Kidney (tissue), 14 donors: ENCODE results near the gene SLIT1. TPM values are rescaled to one million over a fixed set of nuclear protein-coding genes. Genes with fewer than 3 reads are reported as not detected.
A peak's percentile ranks its signal among the peaks of the same experiment; 100 is the strongest.

Experiments used
- DNase-seq, 5 donors: peaks; one replicate each; pipeline ENCODE4 v3.0.0-alpha.2; 2013 to 2020
- FAIRE-seq: peaks from 2 replicates; lab custom pipeline; 2012; peaks lifted over from hg19 to GRCh38; lab: Jason Lieb, UNC
- H3K27ac ChIP-seq, 2 donors: one replicate each; pipeline ENCODE4 v1.7.0; 2013; ENCODE audit warnings: low read depth in 2 of 2, low read length in 2 of 2, inconsistent platforms in 1 of 2
- H3K27me3 ChIP-seq: one replicate; pipeline ENCODE4 v1.7.1; 2013; ENCODE audit warnings: low read length, inconsistent platforms; ENCODE audit not compliant: control insufficient read depth, insufficient read depth
- H3K36me3 ChIP-seq, 3 donors: one replicate each; pipeline versions ENCODE4 v1.7.0 to v1.7.1; 2013; ENCODE audit warnings: low read length in 3 of 3, control low read depth in 1 of 3, inconsistent platforms in 1 of 3; ENCODE audit not compliant: insufficient read depth in 3 of 3, control insufficient read depth in 2 of 3
- H3K4me1 ChIP-seq, 3 donors: one replicate each; pipeline versions ENCODE4 v1.7.0 to v1.7.1; 2013; ENCODE audit warnings: low read length in 3 of 3, inconsistent platforms in 1 of 3, low read depth in 1 of 3; ENCODE audit not compliant: control insufficient read depth in 2 of 3, insufficient read depth in 2 of 3
- H3K4me3 ChIP-seq, 3 donors: one replicate each; pipeline versions ENCODE4 v1.7.0 to v1.8.1; 2013; ENCODE audit warnings: low read length in 3 of 3, control low read depth in 1 of 3, inconsistent platforms in 1 of 3
- H3K9ac ChIP-seq, 3 donors: one replicate each; pipeline versions ENCODE4 v1.7.0 to v1.7.1; 2013; ENCODE audit warnings: low read length in 3 of 3, control low read depth in 1 of 3, inconsistent platforms in 1 of 3
- H3K9me3 ChIP-seq, 3 donors: one replicate each; pipeline versions ENCODE4 v1.7.0 to v1.7.1; 2013; ENCODE audit warnings: low read length in 3 of 3, control low read depth in 1 of 3, inconsistent platforms in 1 of 3; ENCODE audit not compliant: control insufficient read depth in 2 of 3, insufficient read depth in 1 of 3
- CTCF ChIP-seq: IDR thresholded peaks from 3 replicates; pipeline ENCODE4 v1.5.1; 2012; ENCODE audit warnings: mild to moderate bottlenecking, moderate library complexity, borderline replicate concordance; ENCODE audit not compliant: insufficient read depth; ENCODE audit errors: extremely low read depth
- intact Hi-C: fragments of 100-400 bp; cut with DNase I; formaldehyde crosslinking; loops from one replicate; pipeline ENCODE4 v1.11.1; 2022
- polyA plus RNA-seq: library from polyadenylated mRNA; stranded (reverse); fragments of 350-450 nt; fragmentation: Illumina TruSeq; extraction: RNeasy Lipid Tissue Mini Kit (QIAGEN cat#74804); gene quantifications from one replicate; pipeline ENCODE4 v1.2.3, GENCODE V29; 2014; ENCODE audit warnings: low read depth, low replicate concordance; ENCODE audit not compliant: insufficient read depth
- total RNA-seq: library from RNA; stranded (reverse); fragmentation: NEBNext Ultra II Directional; extraction: Animal tissue kit (Norgen Biotek cat#: 25700); gene quantifications from one replicate; pipeline ENCODE4 v1.2.1, GENCODE V29; 2021
- donor health status: control.
- donor health status: control.
- donor health status: control.
- donor health status: control.
- donor health status: control.
- donor health status: DM: yes; HTN: yes; CAD: no.
- donor health status: Normal renal cell carcinoma (clear cell type).

Gene SLIT1
- total and polyA plus RNA-seq, 2 donors from 2014 or later, result 0.06 to 0.35 TPM

DNA sequence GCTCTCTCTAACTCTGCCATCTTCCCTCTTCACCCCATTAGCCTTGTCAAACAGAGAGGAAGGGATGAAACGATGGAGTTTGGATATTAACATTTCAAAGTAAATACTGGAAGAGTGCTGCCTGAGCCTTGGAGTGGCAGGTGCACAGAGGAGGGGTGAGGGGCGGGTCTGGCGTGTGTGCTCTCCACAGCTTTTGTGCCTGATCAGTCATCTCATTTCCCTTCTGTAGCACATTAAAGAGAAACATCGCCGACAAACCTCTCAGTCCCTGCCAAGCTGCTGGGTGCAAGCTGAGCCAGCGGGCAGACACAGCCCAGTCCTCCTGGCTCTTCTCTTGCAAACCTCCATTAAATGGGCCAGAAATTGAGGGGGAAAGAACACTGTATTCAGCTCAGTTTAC lies 76.2 kb downstream of the SLIT1 start:
- no peak overlapping the region for H3K4me3 ChIP-seq
- H3K9ac ChIP-seq, result no peak overlapping the region
- H3K36me3 ChIP-seq, result no peaks in the 10 kb centered on the region
- no peak overlapping the region for H3K27ac ChIP-seq
- H3K9me3 ChIP-seq, result no peaks in the 10 kb centered on the region
- DNase-seq, result peak in 1 of 5 donors; percentile 31
- TF ChIP-seq CTCF, result no peak
- FAIRE-seq, result no peak
- intact Hi-C loops, result no loop called here
- H3K27me3 ChIP-seq, result no peaks in the 10 kb centered on the region
- H3K4me1 ChIP-seq, result no peaks in the 10 kb centered on the region

DNA sequence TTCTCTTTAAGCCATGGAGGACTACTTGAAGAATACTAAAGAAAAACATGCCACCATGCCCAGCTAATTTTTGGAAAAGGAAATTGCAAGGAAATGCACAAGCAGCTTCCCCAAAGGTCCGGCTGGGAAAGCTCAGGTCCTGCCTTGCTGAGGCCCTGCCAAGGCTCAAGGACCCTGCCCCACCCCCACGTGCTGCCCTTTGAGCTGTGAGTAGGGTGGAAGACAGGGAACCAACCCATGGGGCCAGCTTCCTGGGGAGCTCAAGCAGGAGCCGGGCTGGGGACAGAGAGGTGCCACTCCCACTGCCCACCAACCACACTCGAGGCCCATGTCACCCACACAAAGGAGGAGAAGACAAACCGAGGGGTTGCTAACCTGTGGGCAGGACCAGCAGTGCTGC lies 78.2 kb downstream of the SLIT1 start:
- Histone ChIP-seq H3K9ac (no peak overlapping the region), H3K27me3 (no peaks in the 10 kb centered on the region), H3K4me1 (no peaks in the 10 kb centered on the region), H3K4me3 (no peak overlapping the region), H3K27ac (no peak overlapping the region), H3K36me3 (no peaks in the 10 kb centered on the region), H3K9me3 (no peaks in the 10 kb centered on the region)
- intact Hi-C loops, result no loop called here
- no peak for FAIRE-seq
- DNase-seq, result no peak
- no peak for TF ChIP-seq CTCF

- Histone ChIP-seq H3K36me3 (no peaks in the 10 kb centered on the region), H3K9me3 (no peaks in the 10 kb centered on the region), H3K4me1 (no peaks in the 10 kb centered on the region), H3K9ac (no peak overlapping the region), H3K4me3 (no peak overlapping the region), H3K27me3 (no peaks in the 10 kb centered on the region), H3K27ac (no peak overlapping the region)
- no peak for TF ChIP-seq CTCF
- DNase-seq (no peak), FAIRE-seq (no peak)
- intact Hi-C loops, result no loop called here
Observed at GRCh38 chr10:97106207-97106606, 79.6 kb downstream of the SLIT1 start.

GRCh38 chr10:97105303-97105702 lies 80.5 kb downstream of the SLIT1 start:
- FAIRE-seq, result no peak

More at GRCh38 chr10:97105303-97105702, 80.5 kb downstream of the SLIT1 start:
- Histone ChIP-seq H3K27ac (no peak overlapping the region), H3K36me3 (no peaks in the 10 kb centered on the region), H3K27me3 (no peaks in the 10 kb centered on the region), H3K9ac (no peak overlapping the region), H3K9me3 (no peaks in the 10 kb centered on the region), H3K4me3 (no peak overlapping the region), H3K4me1 (no peaks in the 10 kb centered on the region)
- intact Hi-C loops, result no loop called here
- TF ChIP-seq CTCF, result no peak
- DNase-seq, result peak in 1 of 5 donors; percentile 52
